GM12801 (cell line): ENCODE results near the gene AMOTL1.
A peak's percentile ranks its signal among the peaks of the same experiment; 100 is the strongest.

Experiments
- TF ChIP-seq, protein P1 (sequence below): IDR thresholded peaks from one replicate; pipeline ENCODE4 v1.5.1; 2011; ENCODE audit warnings: control low read depth; ENCODE audit not compliant: insufficient read length; ENCODE audit errors: extremely low read depth

The AMOTL1 gene

GRCh38 chr11:94883878-94884277 is 115.7 kb downstream of the AMOTL1 start:
- TF ChIP-seq, protein P1, sequence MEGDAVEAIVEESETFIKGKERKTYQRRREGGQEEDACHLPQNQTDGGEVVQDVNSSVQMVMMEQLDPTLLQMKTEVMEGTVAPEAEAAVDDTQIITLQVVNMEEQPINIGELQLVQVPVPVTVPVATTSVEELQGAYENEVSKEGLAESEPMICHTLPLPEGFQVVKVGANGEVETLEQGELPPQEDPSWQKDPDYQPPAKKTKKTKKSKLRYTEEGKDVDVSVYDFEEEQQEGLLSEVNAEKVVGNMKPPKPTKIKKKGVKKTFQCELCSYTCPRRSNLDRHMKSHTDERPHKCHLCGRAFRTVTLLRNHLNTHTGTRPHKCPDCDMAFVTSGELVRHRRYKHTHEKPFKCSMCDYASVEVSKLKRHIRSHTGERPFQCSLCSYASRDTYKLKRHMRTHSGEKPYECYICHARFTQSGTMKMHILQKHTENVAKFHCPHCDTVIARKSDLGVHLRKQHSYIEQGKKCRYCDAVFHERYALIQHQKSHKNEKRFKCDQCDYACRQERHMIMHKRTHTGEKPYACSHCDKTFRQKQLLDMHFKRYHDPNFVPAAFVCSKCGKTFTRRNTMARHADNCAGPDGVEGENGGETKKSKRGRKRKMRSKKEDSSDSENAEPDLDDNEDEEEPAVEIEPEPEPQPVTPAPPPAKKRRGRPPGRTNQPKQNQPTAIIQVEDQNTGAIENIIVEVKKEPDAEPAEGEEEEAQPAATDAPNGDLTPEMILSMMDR = no peak

DNA sequence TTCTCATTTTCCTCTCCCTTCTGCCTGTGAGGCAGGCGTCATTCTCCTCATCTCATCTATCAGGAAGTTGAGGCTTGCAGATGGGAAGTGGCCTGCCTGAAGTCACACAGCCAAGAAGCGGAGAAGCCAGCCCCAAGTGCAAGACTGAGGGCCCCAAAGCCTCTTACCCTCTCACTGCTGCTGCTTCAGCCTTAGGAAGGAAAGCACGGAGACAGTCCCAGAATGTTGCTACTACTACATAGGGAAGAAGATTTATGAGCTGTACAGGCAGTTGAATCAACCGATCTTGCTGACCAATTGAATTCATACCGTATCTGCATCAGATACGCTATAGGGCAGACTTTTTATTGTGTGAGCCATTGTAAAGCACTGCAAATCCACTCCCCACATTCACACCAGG is 116.2 kb downstream of the AMOTL1 start:
- TF ChIP-seq, protein P1 = no peak

DNA sequence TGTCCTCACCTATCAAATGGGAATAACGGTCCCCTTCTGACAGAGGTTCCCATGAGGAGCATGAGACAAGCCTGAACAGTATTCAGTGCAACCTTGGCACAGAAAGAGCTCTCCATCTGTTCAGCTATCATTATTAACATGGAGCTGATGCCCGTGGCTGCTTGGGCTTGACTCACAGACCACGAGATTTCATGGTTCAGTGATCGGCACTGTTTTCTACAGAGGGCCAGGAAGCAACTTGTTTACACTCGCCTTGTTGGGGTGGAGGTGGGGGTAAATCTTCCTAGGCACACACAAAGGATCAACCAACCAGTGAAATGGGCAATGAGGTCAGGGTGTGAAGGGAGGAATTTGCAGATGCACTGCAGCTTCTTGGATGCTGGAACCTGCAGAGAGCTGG is 117.0 kb downstream of the AMOTL1 start:
- TF ChIP-seq, protein P1 = no peak

DNA sequence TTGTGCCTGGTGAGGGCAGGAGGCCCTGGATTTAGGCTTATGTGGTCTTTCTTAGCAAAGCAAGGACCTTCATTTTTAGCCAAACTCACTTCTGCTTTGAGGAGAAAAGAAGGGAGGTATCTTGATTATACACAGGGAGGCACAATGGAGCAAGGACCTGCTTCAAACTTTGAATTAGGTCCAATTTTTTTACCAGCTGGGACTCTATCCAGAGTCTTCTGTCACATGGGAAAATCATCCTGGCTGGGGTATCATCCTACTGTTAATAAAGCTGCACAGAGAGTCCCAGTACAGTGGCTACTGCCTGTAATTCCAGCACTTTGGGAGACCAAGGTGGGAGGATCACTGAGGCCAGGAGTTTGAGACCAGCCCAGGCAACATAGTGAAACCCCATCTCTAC is 117.4 kb downstream of the AMOTL1 start:
- TF ChIP-seq, protein P1 = no peak

DNA sequence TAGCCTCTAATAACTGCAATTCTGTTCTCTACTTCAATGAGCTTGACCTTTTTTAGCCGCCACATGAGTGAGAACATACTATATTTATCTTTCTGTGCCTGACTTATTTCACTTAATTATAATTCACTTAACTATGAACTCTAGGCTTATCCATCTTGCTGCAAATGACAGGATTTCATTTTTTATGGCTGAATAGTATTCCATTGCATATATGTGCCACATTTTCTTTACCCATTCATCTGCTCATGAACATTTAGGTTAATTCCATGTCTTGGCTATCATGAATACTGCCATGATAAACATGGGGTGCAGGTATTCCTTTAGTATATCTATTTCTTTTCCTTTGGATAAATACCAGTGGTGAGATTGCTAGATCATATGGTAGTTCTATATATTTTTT is 120.0 kb downstream of the AMOTL1 start:
- TF ChIP-seq, protein P1 = no peak

DNA sequence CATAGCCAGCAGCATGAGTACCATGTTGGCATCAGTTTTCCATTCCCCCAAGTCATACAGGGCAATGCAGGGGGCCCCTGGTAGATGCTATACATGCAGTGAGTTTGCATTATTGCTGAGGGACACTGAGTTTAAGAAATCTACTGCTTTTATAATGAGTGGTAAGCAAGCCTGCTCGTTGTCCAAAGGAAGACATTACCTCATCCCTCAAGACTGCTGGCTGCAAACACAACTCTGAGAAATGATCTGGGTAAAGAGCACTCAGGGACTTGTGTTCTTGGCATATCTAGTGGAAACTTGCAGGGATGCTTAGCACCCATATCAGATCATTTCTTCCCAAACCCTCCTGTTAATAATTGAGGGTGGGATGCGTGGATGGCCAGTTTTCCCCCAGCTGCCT is 127.3 kb downstream of the AMOTL1 start:
- TF ChIP-seq, protein P1 = no peak

DNA sequence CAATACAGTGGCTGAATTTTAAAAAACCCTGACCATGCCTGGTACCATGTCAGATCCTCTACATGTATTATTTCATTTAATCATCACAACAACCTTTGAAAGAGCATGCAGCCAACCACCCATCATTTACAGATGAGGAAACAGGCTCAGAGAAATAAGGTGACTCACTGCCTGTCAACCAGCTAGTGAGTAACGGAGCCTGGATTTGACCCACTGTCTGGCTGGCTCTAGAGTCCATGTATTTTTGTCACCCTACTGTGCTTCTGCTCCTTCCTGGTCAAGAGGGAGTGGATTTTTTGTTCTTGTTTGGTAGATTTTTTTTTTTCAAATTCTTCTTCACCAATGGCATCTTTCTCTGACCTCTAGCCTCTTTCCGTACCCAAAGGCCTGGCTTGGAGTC is 127.8 kb downstream of the AMOTL1 start:
- TF ChIP-seq, protein P1 = no peak

- TF ChIP-seq, protein P1 = peak; percentile 51
Observed at GRCh38 chr11:94897330-94897768, 129.2 kb downstream of the AMOTL1 start.
